Measurements from ENCODE around the gene LMF2. TPM values are rescaled to one million over a fixed set of nuclear protein-coding genes. Genes with fewer than 3 reads are reported as not detected.

Gene LMF2
- total RNA-seq, 1 experiment from 2014 or later = 54.2 TPM

- Histone ChIP-seq H3K27me3 (ENCODE audit: control insufficient read depth, insufficient read depth, low read length) (no peaks in the 10 kb centered on the region), H3K4me3 (ENCODE audit: low read depth in 2 of 2, low read length in 2 of 2) (no peak overlapping the region), H3K4me1 (ENCODE audit: control insufficient read depth, insufficient read depth, low read length) (no peaks in the 10 kb centered on the region), H3K9me3 (ENCODE audit: control insufficient read depth, insufficient read depth, low read depth, low read length) (no peaks in the 10 kb centered on the region), H3K36me3 (ENCODE audit: control insufficient read depth, insufficient read depth, low read length) (no peaks in the 10 kb centered on the region), H3K27ac (ENCODE audit: low read length) (no peak overlapping the region)
- in situ Hi-C loops (cut with HindIII; ENCODE audit: low pct_unique_long_range_greater_than_20kb, low sequenced_read_pairs) (no loop called here), intact Hi-C loops (cut with micrococcal nuclease; ENCODE audit: unreplicated experiment) (no loop called here)
- POLR2A ChIA-PET = no interaction called here
- CTCF ChIA-PET = no interaction called here
- ATAC-seq (no peak), DNase-seq (ENCODE audit: low read depth, low spot score) (no peak)
- no TSS peak for BruUV-seq (replicated peaks)
- no peak for TF ChIP-seq TCF7L2 (IDR thresholded peaks at IDR 0.05; ENCODE audit: low read depth, low read length)
- no peak for TF ChIP-seq REST (IDR thresholded peaks at IDR 0.05; ENCODE audit: insufficient read depth in 1 of 2, low read depth in 2 of 2, low read length in 1 of 2)
- no peak for TF ChIP-seq POLR2AphosphoS5 (IDR thresholded peaks at IDR 0.05; ENCODE audit: low read depth, low read length)
- TF ChIP-seq CTCF (IDR thresholded peaks at IDR 0.05) = no peak
- no peak for TF ChIP-seq SIN3A (IDR thresholded peaks at IDR 0.05; ENCODE audit: borderline replicate concordance, insufficient read depth, low read depth, low read length)
These were observed 8.6 kb upstream of the LMF2 start for GRCh38 chr22:50516068-50516467.

GRCh38 chr22:50513175-50513574 is 5.7 kb upstream of the LMF2 start:
- Histone ChIP-seq H3K4me3 (ENCODE audit: low read depth in 2 of 2, low read length in 2 of 2) (no peak overlapping the region), H3K27me3 (ENCODE audit: control insufficient read depth, insufficient read depth, low read length) (no peaks in the 10 kb centered on the region), H3K4me1 (ENCODE audit: control insufficient read depth, insufficient read depth, low read length) (peaks cover 5% of the 10 kb centered on the region), H3K27ac (ENCODE audit: low read length) (no peak overlapping the region), H3K9me3 (ENCODE audit: control insufficient read depth, insufficient read depth, low read depth, low read length) (no peaks in the 10 kb centered on the region), H3K36me3 (ENCODE audit: control insufficient read depth, insufficient read depth, low read length) (no peaks in the 10 kb centered on the region; the same call in 1 of the 2 replicates)
- ATAC-seq (no peak), DNase-seq (ENCODE audit: low read depth, low spot score) (no peak)
- CTCF ChIA-PET = no interaction called here
- POLR2A ChIA-PET = no interaction called here
- intact Hi-C loops (cut with micrococcal nuclease; ENCODE audit: unreplicated experiment) (no loop called here), in situ Hi-C loops (cut with HindIII; ENCODE audit: low pct_unique_long_range_greater_than_20kb, low sequenced_read_pairs) (no loop called here)
- BruUV-seq (replicated peaks) = no TSS peak
- TF ChIP-seq SIN3A (IDR thresholded peaks at IDR 0.05; ENCODE audit: borderline replicate concordance, insufficient read depth, low read depth, low read length) = no peak
- TF ChIP-seq REST (IDR thresholded peaks at IDR 0.05; ENCODE audit: insufficient read depth in 1 of 2, low read depth in 2 of 2, low read length in 1 of 2) = no peak
- no peak for TF ChIP-seq TCF7L2 (IDR thresholded peaks at IDR 0.05; ENCODE audit: low read depth, low read length)
- no peak for TF ChIP-seq POLR2AphosphoS5 (IDR thresholded peaks at IDR 0.05; ENCODE audit: low read depth, low read length)
- TF ChIP-seq CTCF (IDR thresholded peaks at IDR 0.05) = no peak
